Jurkat, Clone E6-1 (cell line): ENCODE measurements around the gene CLCA2.

ENCODE experiments used
- DNase-seq: peaks from one replicate; pipeline ENCODE4 v3.0.0-alpha.2; 2011; ENCODE audit warnings: low read depth, low spot score
- H3K4me3 ChIP-seq: 2 replicates; pipeline ENCODE4 v1.5.1; 2011; ENCODE audit warnings: mild to moderate bottlenecking, low read length, control low read depth, moderate library complexity

CLCA2 gene

DNA sequence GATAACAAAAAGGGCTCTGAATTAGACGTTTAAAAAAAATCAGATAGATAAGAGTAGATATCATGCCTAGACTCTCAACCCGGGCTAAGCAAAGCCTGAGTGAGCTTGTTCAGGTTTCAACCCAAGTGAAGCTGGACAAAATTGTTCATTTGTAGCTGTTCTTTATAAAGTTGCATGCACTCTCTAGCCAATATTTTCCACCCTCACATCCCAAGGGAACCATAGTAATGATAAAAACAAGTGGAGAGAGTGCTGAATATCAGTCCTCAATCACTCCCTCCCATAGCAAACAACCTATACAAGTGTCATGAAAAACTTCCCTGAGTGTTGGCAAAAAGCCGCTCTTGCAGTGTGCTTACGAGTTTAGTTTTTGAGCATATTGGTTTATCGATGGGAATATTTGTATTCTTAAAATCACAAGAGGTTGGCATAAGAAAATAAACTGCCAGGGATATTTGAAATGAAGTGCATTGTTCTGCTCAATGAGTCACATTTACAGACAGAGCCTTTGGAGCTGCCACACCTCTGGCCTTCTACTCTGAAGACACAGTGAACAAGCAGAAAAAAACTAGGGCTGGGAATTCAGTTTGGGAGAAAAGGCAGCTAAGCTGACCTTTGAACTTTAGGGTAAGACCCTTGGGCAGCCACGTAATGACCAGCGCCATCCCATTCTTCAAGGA is 2.2 kb upstream of the CLCA2 start:
- H3K4me3 ChIP-seq = no peak overlapping the region
- no peak for DNase-seq

DNA sequence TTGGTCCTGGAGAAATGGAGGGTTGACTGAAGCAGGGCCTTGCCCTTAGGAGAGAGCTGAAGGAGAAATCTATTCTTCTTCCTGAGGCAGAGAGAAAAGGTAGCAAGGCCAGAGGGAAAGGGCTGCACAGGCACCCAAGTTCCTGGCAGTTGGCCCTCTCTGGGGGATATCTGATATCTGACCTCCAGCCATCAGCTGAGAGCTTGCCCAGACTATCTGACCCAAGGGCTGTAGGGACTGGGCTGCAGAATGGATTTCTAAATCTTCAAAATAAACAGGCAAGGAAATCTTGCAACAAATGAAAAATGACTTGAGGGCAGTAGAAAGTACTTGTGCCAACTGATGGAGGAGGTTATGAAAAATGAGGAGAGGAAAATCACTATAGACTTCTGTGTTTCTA is 498 bp upstream of the CLCA2 start:
- no peak for DNase-seq

DNA sequence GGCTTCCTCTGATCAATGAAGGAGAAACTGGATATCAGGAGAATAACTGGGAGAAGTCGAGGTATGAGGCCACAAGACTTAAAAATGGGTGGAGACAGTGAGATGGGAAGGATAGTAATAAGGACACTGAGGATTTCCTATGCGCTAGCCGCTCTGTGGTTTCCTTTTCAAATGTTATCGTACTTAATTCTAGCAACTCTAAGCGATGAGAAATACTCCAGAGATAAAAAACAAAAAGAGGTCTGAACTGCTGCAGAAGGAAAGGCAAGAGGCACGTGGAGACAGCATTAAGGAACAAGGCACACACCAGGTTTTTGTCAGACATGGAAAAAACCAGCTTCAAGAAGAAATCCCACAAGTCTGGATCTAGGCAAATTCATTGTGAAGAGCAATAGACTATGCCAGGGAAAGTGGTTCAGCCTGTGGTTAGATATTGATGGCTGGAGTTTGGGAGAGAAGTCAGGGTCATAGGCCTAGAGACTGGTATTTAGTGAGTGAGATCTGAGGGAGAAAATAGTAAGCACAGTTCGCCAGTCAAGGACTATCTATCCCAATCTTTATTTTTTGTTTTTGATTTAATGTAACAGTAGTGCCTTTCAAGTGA is 5.3 kb downstream of the CLCA2 start:
- no peak for DNase-seq
- no peak overlapping the region for H3K4me3 ChIP-seq

More for the DNA sequence above, 498 bp upstream of the CLCA2 start:
- no peak overlapping the region for H3K4me3 ChIP-seq

DNA sequence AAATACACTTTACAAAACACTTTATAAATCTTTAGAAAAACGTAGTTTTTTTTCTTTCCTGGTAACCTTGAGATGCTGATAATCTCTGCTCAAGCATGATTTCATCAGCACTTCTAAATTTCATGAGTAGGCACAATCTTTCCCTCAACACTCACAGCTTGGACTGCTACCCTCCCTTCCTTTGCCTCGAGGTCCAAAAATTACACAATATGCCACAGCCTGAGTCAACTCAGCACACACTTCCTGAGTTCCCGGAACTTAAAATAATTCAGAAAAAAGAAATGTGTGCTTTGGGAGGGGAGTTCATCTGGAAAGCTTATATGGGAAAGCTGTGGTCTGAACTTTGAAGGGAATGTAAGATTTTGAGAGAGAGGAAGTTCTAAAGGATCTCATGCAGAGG is 5.9 kb downstream of the CLCA2 start:
- no peak overlapping the region for H3K4me3 ChIP-seq
- DNase-seq = no peak

DNA sequence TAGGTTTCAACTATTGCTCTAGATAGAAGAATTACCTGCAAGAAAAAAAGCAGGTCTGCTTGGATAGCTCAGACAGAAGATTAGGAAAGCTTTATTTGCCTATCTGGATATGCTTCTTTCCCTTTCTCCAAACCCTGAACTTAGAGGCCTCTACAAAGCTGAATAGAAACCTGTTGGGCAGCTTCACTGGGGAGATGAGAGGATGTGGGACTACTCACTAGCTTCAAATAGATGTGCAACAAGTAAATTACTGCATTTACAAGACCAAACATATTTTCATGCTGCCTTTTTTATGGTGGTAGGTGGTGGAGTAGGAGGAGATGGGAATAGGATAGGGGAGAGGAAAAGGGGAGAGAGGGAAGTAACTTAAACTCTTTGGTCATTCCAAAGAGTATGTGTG is 6.4 kb downstream of the CLCA2 start:
- no peak for DNase-seq
- no peak overlapping the region for H3K4me3 ChIP-seq

DNA sequence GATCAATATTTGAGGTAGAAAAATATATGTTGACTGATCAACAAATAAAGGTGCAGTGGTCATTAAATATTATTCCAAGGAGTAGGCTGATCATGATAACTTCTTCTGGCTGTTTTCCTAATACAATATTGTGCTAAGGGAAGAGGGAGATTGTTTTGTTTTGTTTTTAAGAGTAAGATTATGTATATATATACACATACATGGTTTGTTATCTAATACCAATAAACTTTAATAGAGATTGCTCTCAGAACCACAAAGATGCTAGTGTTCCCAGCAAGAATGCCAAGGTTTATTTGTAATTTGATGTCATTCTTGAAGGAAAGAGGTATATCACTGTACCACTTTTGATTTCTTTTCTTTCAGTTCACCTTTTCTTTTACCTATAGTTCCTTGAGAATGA is 10.1 kb downstream of the CLCA2 start:
- no peak overlapping the region for H3K4me3 ChIP-seq
- no peak for DNase-seq

DNA sequence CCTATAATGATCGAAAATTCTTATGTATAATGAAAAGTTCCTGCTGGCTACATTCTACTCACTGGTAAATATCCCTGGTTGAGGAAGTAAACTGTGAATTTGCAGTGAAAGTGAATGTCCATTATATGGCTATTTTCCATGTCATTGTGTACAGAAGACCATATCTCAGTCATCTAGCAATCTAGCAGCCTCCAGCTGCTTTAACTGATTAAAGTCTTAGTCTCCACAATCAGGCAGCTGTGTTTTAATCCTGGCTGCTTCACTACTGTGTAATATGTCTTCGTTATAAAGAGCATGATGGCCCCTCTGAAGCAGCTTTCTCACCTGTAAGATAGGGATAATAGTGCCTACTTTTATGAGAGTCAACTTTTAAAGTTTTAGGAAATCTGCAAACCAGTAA is 11.4 kb downstream of the CLCA2 start:
- no peak for DNase-seq
- no peak overlapping the region for H3K4me3 ChIP-seq

DNA sequence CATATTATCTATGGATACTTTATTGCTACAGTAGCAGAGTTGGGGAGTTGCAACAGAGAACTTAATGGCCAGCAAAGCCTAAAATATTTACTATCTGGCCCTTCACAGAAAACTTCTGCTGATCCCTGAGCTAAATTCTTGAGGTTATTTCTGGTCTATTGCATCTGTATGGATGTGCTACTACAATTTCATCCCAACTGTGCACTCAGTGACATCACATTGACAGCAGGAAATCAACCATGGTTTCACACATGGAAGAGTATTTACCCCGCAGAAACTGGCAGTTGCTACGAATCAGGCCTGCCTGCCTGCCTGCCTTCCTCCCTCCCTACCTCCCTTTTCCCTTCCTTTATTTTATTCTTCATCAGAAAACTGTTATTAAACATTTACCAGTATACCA is 12.1 kb downstream of the CLCA2 start:
- H3K4me3 ChIP-seq = no peak overlapping the region
- no peak for DNase-seq

DNA sequence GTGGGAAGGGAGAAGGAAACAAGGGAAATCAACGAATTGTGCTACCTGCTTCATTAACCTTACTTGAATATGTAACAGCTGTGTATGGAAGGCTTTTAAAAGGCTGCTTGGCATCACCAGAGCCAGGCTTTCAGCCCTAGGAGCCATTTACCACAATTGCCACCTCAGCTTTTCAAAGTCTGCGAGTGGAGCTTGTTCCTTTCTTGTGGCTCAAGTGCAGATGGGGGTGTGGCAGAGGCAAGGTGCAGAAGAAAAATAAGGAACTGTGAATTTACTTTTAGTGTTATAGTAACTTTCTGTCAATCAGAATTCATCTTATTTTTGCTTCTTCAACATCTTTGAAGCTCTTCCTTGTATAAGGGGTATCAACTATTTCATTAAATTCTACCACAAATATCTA is 17.6 kb downstream of the CLCA2 start:
- peak; percentile 92 for DNase-seq

DNA sequence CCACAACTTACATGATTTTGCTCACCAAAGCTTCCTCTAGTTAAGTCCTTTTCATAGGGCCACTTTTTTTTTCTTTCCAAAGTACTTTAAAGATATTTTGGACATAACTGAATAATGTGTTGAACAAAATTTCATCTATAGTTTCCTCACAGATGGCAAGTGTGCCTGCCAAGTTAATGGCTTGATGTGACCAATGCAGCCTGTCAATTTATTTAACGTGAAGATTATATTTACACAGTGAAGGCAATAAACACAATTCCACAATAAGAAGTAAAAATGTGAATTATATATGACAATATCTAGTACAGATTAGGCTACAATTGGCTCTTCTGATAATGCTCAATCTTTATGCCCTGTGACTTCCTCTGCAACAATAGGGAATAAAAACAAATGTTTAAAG is 18.0 kb downstream of the CLCA2 start:
- DNase-seq = no peak
- H3K4me3 ChIP-seq = no peak overlapping the region

More for the DNA sequence above, 17.6 kb downstream of the CLCA2 start:
- no peak overlapping the region for H3K4me3 ChIP-seq

DNA sequence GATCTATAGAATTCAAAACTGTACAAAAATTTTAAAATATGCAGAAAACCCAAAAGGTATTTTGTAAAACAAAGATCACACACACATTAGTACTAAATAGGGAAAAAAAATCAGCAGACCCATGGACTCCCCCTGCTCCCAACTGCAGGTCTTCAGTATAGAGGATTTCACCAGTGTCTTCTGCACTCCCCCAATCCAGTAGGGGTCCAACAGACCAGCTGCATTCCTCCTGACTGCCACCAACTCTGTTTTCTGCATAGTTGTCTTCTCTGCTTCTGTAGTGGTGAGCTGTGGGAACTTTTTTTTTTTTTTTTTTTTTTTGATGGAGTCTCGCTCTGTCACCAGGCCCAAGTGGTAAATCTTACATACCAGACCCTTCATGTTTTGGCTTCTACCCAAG is 21.9 kb downstream of the CLCA2 start:
- no peak overlapping the region for H3K4me3 ChIP-seq
- peak; percentile 33 for DNase-seq

DNA sequence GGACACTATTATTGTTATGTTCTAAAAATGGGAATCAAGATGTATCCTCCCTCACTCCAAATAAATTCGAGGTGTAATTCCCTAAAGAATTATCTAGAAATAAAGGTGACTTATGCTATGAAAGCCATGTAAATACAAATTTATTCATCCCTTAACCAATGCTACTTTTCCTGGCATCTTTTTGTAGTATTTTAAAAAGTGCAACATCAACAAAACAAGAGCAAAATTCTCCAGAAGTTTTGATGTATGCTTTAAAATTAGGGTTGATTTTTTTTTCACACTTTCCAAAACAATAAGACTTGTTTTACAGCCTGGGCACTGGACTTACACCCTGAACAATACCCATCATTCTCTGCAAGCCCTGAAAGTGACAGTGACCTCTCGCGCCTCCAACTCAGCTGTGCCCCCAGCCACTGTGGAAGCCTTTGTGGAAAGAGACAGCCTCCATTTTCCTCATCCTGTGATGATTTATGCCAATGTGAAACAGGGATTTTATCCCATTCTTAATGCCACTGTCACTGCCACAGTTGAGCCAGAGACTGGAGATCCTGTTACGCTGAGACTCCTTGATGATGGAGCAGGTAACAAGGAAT is 23.3 kb downstream of the CLCA2 start:
- no peak overlapping the region for H3K4me3 ChIP-seq
- DNase-seq = no peak

DNA sequence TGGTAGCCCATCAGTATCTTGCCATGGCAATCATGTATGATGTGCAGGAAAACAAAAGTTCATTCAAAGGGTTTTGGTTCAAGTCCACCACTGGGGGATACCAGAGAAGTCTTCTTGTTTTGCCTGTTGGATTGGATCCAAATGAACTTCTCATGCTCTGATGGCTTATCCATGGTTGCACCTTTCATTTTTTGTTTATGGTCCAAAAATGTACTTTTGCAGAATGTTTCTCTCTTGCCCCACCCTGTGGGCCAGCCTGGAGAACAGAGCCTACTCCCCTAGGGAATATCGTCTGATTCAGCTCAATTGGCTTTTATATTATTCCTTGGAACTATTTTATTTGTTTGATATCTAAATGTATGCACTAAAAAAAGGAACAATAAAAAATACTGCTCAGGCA is 24.7 kb downstream of the CLCA2 start:
- no peak overlapping the region for H3K4me3 ChIP-seq

DNA sequence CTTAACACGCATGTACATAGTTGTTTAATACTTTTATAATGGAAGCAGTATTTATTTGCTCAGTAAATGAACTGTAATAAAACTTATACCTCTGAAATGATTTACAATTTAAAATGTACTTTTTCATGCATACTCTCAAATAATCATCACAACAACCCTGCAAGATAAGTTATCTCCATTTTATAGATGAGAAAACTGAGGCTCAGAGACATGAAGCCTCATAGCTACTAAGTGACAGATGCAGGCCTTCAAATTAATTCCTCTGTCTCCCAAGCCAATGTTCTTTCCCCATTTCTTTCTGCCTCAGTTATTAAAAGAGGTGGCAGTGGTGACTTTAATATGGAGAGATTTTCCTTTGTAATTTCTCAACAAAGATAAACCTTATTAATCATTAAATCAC is 25.1 kb downstream of the CLCA2 start:
- no peak for DNase-seq
- H3K4me3 ChIP-seq = no peak overlapping the region

More for the DNA sequence above, 24.7 kb downstream of the CLCA2 start:
- DNase-seq = no peak

DNA sequence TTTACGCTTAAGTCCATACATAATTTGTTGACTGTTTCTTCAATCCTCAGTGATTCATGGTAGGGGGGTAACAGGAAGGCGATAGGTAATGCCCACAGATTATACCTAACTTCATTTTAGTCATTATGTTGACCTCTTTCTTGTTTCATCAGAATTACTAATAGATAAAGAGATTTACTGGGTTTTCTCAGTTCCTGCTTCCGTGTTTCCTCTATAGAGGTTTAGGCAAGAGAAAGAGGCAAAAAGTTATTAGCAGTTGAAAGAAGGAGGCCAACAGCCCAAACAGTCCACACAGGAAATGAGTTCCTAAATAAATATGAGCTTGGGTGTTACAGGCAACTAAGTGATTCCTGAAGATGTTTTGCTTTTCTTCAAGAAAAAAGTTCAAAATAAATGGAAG is 26.9 kb downstream of the CLCA2 start:
- H3K4me3 ChIP-seq = no peak overlapping the region
- DNase-seq = no peak

DNA sequence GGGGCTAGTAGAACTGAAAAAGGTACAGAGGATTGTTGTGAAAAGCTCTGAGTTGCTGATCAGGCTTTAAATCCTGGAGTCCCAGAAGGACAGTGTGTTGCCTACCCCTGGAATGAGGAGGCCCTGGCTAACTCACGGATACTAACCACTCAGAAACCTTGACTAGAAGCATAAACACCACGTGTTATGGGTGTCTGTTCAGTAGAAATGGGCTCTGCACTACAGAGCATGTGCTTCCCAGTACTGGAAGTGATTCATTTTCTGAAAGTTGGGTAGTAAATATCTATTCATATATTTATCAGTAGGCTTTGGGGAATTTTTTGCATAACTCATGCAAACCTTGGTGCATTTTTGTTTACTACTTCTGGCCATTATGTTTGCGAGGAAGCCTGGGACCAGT is 29.7 kb downstream of the CLCA2 start:
- H3K4me3 ChIP-seq = no peak overlapping the region

DNA sequence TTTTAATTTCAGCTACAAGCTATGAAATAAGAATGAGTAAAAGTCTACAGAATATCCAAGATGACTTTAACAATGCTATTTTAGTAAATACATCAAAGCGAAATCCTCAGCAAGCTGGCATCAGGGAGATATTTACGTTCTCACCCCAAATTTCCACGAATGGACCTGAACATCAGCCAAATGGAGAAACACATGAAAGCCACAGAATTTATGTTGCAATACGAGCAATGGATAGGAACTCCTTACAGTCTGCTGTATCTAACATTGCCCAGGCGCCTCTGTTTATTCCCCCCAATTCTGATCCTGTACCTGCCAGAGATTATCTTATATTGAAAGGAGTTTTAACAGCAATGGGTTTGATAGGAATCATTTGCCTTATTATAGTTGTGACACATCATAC is 31.1 kb downstream of the CLCA2 start:
- no peak for DNase-seq
- H3K4me3 ChIP-seq = no peak overlapping the region

More for the DNA sequence above, 29.7 kb downstream of the CLCA2 start:
- DNase-seq = no peak

DNA sequence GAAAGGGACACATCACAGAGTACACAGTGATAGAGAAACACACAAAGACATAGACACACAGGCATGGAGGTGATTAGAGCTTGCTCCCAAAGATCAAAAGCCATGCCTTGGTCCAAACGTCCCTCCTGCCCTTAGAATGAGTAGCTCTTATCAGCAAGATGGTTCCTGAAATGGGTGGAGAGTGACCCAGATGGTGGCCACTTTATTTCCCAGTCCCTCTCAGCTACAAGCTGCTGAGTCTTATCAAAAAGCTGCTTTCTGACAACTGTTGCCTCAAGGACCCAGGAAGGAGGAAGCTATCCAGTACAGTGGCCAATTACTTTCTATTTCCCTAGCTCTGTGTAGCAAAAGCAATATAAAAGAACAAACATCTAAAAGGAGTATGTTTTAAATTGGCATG is 37.0 kb downstream of the CLCA2 start:
- H3K4me3 ChIP-seq = no peak overlapping the region
- no peak for DNase-seq

DNA sequence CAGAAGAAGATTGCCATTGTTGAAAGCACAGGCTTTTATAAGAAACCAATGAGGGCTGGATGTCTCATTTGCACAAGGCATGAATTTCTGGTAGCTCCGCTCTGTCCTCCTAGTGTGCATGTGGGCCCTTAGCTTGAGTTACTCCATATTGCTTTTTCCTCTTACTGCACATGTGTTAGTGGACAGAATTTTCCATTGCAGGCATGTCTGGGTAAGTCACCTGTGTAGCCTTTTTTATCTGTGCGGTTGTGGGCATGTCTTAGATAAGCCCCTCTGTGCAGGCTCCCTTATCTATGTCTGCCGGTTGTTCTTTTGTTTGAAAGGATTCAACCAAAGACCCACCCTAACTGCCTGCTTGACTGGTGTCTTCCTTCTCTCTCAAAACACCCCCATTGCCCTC is 37.5 kb downstream of the CLCA2 start:
- DNase-seq = peak; percentile 85
- H3K4me3 ChIP-seq = no peak overlapping the region

DNA sequence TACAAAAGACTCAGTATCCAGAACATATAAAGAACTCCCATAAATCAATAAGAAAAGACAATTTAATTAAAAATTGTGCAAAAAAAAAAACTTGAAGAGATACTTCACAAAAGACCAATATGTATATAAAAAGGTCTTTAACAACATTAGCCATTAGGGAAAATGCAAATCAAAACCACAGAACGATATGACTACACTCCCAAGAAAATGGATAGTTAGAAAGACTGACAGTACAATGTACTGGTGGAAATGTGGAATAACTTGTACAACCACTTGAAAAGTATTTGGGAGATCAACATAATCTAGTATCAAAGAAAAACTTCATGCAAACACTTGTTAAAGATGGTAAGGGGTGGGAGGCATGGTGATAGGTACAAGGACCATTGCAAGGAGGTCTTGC is 40.8 kb downstream of the CLCA2 start:
- H3K4me3 ChIP-seq = no peak overlapping the region
- no peak for DNase-seq
